SK-N-MC (cell line): ENCODE measurements around the gene TTL.
A peak's percentile ranks its signal among the peaks of the same experiment; 100 is the strongest.
"Not testable (repeated sequence)": the region's sequence is repeated elsewhere in the genome, so short reads cannot be mapped to it uniquely, and the experiment has no call there.

ENCODE experiments used
- DNase-seq: peaks from one replicate; pipeline ENCODE4 v3.0.0-alpha.2; 2011; ENCODE audit warnings: low read depth, low spot score
- H3K27ac ChIP-seq: fragments of 200-600 bp; sonication (generic); 2 replicates; pipeline ENCODE4 v1.5.1; 2016; ENCODE audit warnings: mixed run types
- H3K36me3 ChIP-seq: fragments of 200-600 bp; sonication (generic); 2 replicates; pipeline ENCODE4 v1.6.1; 2017; ENCODE audit warnings: antibody characterized with exemption, low read length, mixed read lengths; ENCODE audit not compliant: insufficient read depth
- H3K4me3 ChIP-seq: fragments of 200-600 bp; sonication (generic); 2 replicates; pipeline ENCODE4 v1.5.1; 2016
- H3K9ac ChIP-seq: fragments of 200-600 bp; sonication (generic); 2 replicates; pipeline ENCODE4 v1.8.0; 2017; ENCODE audit warnings: mixed run types, mixed read lengths; ENCODE audit not compliant: insufficient read length
- H3K9me3 ChIP-seq: fragments of 200-600 bp; sonication (generic); 2 replicates; pipeline ENCODE4 v1.6.1; 2017; ENCODE audit warnings: low read depth, mild to moderate bottlenecking, antibody characterized with exemption, low read length, moderate library complexity, mixed read lengths
- EZH2 ChIP-seq: fragments of 200-600 bp; sonication (generic); IDR thresholded peaks from one replicate; pipeline ENCODE4 v1.6.1; 2017; ENCODE audit warnings: antibody characterized with exemption
- FOXP2 ChIP-seq: optimal IDR thresholded peaks from 2 replicates; pipeline ENCODE3; 2011; ENCODE audit warnings: mild to moderate bottlenecking, moderate library complexity; ENCODE audit not compliant: insufficient read depth; ENCODE audit errors: extremely low read length, control extremely low read depth
- POLR2AphosphoS5 ChIP-seq: IDR thresholded peaks from 2 replicates; pipeline ENCODE4 v1.6.1; 2012; ENCODE audit warnings: mild to moderate bottlenecking, low read depth, low read length, borderline replicate concordance

Gene TTL

DNA sequence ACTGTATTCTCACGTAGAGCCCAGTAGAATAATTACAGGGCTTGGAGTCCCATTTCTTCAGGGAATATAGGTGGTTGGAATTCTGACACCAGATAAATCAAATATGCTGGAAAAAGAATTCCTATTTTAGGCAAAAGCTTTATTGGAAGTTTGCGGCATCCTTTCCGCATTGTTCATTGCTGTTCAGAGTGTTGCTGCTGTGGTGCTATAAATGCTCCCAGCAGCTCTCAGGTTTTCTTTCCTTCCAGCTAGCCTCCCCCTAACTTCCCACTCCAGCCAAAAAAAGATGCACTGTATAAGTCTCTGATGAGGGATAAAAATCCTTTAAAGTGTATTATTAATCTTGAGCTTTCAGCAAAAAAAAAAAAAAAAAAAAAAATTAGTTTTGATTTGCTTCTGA, 34.8 kb downstream of the TTL start:
- H3K36me3 ChIP-seq: peaks cover 58% of the 10 kb centered on the region

DNA sequence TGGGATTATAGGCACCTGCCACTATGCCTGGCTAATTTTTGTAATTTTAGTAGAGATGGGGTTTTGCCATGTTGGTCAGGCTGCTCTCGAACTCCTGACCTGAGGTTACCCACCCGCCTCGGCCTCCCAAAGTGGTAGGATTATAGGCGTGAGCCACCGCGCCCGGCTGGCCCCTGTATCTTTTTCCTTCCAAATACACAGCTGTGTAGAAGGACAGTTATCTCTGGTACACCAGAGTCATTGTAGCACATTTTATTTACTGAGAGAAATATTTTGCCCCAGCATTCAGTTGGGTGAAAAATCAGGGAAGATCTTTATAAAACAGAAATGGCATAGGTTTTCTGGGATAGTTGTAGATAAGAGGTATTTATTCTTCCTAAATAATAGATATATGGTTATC, 36.9 kb downstream of the TTL start:
- 0 out of 2 replicates have a peak, but pooled peaks cover 4% of the 10 kb centered on the region for H3K9me3 ChIP-seq
- no peak overlapping the region for H3K27ac ChIP-seq
- H3K9ac ChIP-seq: no peak overlapping the region
- H3K4me3 ChIP-seq: no peak overlapping the region
- DNase-seq: no peak
- H3K36me3 ChIP-seq: peaks cover 56% of the 10 kb centered on the region
- TF ChIP-seq FOXP2 (no peak), EZH2 (no peak), POLR2AphosphoS5 (no peak)

More for the DNA sequence above, 34.8 kb downstream of the TTL start:
- no peak overlapping the region for H3K4me3 ChIP-seq
- H3K9me3 ChIP-seq: 0 out of 2 replicates have a peak, but pooled peaks cover 4% of the 10 kb centered on the region
- no peak for DNase-seq
- H3K9ac ChIP-seq: no peak overlapping the region
- H3K27ac ChIP-seq: no peak overlapping the region
- TF ChIP-seq EZH2 (no peak), FOXP2 (no peak)

DNA sequence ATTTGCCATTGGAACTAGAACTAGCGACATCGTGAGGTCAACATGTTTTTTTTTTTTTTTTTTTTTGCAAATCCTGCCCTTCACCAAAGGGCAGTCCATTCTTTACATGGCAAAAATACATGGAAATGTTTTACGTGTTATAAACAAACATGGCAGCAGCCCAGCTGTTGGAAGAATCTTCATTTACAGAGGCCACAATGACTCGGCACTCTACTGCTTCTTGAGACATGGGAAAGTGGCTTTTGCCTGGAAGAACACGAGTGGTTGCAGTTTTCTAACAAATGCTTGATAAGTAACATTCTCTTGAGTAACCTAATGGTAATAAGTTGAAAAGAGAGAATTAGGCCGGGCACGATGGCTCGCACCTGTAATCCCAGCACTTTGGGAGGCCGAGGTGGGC, 37.5 kb downstream of the TTL start:
- Histone ChIP-seq H3K9ac (no peak overlapping the region), H3K9me3 (0 out of 2 replicates have a peak, but pooled peaks cover 4% of the 10 kb centered on the region), H3K4me3 (no peak overlapping the region), H3K36me3 (peaks cover 49% of the 10 kb centered on the region), H3K27ac (no peak overlapping the region)
- no peak for TF ChIP-seq EZH2
- DNase-seq: no peak

DNA sequence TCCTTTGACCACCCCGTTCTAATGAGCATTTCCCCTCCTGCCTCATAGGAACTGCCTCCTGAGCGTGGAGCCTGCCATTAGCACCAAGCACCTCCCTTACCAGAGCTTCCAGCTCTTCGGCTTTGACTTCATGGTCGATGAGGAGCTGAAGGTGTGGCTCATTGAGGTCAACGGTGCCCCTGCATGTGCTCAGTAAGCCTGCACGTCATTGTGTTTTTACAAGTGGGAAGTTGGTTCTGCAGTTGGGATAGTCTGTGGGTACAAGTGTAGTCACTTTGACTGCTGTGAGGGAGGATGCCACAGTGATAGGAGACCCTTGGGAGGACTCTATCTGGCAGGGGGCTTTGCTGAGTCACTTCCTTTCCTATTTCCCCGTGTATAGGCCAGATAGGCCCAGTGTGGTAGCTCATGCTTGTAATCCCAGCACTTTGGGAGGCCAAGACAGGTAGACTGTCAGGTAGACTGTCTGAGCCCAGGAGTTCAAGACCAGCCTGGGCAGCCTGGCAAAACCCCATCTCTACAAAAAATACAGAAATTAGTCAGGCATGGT, 38.4 kb downstream of the TTL start:
- no peak for TF ChIP-seq FOXP2
- no peak for TF ChIP-seq POLR2AphosphoS5
- no peak for TF ChIP-seq EZH2
- no peak overlapping the region for H3K9ac ChIP-seq
- H3K27ac ChIP-seq: no peak overlapping the region
- no peak for DNase-seq
- H3K4me3 ChIP-seq: no peak overlapping the region
- H3K36me3 ChIP-seq: peaks cover 41% of the 10 kb centered on the region
- 0 out of 2 replicates have a peak, but pooled peaks cover under 1% of the 10 kb centered on the region for H3K9me3 ChIP-seq

DNA sequence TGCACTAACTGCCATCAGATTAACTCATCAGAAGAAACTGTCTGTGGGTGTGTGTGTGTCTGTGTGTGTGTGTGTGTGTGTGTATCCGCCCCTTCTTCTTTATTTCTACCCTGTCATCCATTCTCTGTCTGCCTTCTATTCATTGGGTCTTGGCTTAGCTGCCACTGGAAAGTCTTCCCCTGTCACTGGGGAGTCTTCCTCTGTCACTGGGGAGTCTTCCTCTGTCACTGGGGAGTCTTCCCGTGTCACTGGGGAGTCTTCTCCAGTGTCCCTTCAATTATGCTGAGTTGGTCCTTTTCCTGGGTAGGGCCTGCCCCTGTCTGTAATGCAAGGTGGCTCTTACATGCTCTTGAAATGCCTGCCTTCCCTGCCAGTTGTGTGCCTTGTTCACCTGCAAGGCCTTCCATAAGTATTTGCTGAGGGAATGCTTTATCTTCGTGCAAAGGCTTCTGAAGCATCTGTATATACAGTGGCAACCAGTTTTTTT, 41.4 kb downstream of the TTL start:
- no peak overlapping the region for H3K4me3 ChIP-seq
- no peaks in the 10 kb centered on the region for H3K9me3 ChIP-seq
- peaks cover 37% of the 10 kb centered on the region for H3K36me3 ChIP-seq
- H3K27ac ChIP-seq: no peak overlapping the region
- TF ChIP-seq POLR2AphosphoS5: no peak
- no peak for TF ChIP-seq FOXP2
- no peak for TF ChIP-seq EZH2
- no peak for DNase-seq
- no peak overlapping the region for H3K9ac ChIP-seq

DNA sequence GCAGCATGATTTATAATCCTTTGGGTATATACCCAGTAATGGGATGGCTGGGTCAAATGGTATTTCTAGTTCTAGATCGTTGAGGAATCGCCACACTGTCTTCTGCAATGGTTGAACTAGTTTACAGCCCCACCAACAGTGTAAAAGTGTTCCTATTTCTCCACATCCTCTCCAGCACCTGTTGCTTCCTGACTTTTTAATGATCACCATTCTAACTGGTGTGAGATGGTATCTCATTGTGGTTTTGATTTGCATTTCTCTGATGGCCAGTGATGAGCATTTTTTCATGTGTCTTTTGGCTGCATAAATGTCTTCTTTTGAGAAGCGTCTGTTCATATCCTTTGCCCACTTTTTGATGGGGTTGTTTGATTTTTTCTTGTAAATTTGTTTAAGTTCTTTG, 42.3 kb downstream of the TTL start:
- H3K9ac ChIP-seq, H3K9me3 ChIP-seq, H3K4me3 ChIP-seq, DNase-seq, H3K27ac ChIP-seq: not testable (repeated sequence)
- H3K36me3 ChIP-seq: peaks cover 41% of the 10 kb centered on the region

DNA sequence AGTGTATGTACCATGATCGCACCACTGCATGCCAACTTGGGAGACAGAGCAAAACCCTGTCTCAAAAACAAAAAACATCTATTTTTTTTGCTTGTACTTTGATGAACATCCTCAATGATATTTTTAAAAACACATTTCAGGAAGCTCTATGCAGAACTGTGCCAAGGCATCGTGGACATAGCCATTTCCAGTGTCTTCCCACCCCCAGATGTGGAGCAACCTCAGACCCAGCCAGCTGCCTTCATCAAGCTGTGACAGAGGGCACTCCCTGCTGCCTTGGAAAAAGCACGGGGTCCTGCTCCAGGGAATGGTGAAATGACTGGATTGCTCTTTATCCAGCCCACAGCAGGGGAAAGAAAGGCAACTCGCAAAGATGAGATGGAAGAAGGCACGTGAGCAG, 46.6 kb downstream of the TTL start:
- DNase-seq: no peak
- no peak overlapping the region for H3K27ac ChIP-seq
- no peak overlapping the region for H3K4me3 ChIP-seq
- TF ChIP-seq POLR2AphosphoS5: no peak
- TF ChIP-seq FOXP2: no peak
- TF ChIP-seq EZH2: no peak
- peaks cover 37% of the 10 kb centered on the region for H3K36me3 ChIP-seq
- no peak overlapping the region for H3K9ac ChIP-seq
- no peaks in the 10 kb centered on the region for H3K9me3 ChIP-seq

DNA sequence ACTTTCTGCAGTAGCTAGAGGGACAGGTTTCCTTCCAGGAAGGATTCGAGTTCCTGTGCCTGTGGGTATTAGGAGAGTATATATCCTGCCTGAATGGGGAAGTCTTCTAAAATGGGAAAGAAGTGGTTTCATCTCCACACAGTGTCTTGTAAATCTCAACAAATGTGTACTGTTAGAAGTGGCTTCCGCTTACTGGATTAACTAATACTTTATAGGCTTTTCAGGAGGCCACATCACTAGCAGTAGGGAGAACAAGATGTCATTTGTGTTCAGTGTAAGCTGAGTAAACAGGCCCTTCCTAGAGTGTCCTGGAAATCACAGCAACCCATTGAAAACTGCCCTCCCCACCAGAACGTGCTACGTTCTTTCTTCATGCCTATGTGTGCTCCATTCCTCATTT, 47.8 kb downstream of the TTL start:
- Histone ChIP-seq H3K36me3 (peaks cover 37% of the 10 kb centered on the region), H3K9me3 (no peaks in the 10 kb centered on the region), H3K9ac (no peak overlapping the region), H3K27ac (0 out of 2 replicates have a peak overlapping the region, but pooled peaks have one; percentile 26), H3K4me3 (no peak overlapping the region)
- no peak for TF ChIP-seq FOXP2
- no peak for TF ChIP-seq POLR2AphosphoS5
- TF ChIP-seq EZH2: no peak
- peak; percentile 34 for DNase-seq

DNA sequence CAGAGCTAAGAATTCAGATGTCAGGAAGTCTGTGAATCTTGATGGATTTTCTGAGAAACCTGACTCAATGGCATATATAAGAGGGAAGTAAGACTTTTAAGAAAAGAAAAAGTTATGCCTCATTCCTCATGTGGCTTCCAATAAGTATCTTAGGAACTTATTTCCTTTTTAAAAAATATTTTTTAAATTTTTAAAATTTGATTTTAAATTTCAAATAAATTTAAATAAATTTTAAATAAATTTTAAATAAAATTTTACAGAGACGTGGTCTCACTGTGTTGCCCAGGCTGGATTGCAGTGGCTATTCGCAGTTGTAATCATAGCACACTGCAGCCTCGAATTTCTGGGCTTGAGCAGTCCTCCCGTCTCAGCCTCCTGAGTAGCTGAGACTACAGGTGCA, 48.8 kb downstream of the TTL start:
- no peak for TF ChIP-seq EZH2
- no peak for TF ChIP-seq FOXP2
- no peak for TF ChIP-seq POLR2AphosphoS5
- no peak overlapping the region for H3K4me3 ChIP-seq
- DNase-seq: no peak
- no peak overlapping the region for H3K27ac ChIP-seq
- no peak overlapping the region for H3K9ac ChIP-seq
- H3K36me3 ChIP-seq: peaks cover 37% of the 10 kb centered on the region
- H3K9me3 ChIP-seq: no peaks in the 10 kb centered on the region
